GM19193 (cell line): ENCODE measurements around the gene WDFY2.
A peak's percentile ranks its signal among the peaks of the same experiment; 100 is the strongest.

ENCODE experiments used
- POLR2A ChIP-seq: IDR thresholded peaks from 4 replicates; pipeline ENCODE4 v1.6.1; 2011; ENCODE audit not compliant: insufficient read depth, insufficient read length; ENCODE audit errors: extremely low read depth

The WDFY2 gene, protein sequence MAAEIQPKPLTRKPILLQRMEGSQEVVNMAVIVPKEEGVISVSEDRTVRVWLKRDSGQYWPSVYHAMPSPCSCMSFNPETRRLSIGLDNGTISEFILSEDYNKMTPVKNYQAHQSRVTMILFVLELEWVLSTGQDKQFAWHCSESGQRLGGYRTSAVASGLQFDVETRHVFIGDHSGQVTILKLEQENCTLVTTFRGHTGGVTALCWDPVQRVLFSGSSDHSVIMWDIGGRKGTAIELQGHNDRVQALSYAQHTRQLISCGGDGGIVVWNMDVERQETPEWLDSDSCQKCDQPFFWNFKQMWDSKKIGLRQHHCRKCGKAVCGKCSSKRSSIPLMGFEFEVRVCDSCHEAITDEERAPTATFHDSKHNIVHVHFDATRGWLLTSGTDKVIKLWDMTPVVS

DNA sequence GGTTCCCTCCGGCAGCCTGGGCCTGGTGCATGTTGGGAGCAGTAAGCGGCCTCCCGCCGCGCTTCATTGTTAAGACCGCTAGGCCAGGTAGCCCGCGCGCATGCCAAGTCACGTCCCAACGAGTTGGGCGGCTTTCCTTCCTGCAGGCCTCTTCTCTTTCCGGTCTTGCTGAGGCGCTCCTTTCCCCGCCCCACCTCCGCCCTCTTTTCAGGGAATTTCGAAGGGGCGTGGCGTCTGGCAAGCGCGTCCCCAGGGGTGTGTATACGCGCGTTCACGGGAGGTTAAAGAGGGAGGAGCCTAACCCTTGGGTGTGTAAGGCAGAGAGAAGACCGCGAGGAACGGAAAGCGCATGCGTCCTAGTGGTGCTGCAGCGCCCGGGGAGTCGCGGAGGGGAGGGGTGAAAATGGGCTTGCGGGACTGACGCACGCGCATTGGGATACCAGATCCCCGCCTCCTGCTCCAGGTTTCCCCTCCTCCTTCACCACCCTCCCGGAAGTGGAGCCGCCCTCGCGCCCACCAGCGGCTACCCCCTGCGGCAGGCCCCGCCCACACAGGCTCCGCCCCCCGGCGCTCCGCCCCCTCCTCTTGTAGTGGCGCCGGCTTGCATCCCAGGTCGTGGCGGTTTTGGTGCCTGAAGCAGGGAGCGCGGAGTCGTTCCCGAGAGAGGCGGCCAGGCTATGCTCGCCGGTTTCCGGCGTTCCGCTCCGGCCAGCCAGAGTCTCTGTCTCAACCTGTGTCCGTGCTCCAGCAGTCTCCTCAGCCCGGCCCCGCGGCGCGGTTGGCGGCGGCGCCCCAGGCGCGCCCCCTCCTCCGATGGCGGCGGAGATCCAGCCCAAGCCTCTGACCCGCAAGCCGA is at the start of gene WDFY2:
TSS of gene WDFY2 (plus strand) at position 588 of the 856 bp plus-strand sequence. CDS start at position 814, 226 bp downstream.
- peak; percentile 62 for TF ChIP-seq POLR2A

DNA sequence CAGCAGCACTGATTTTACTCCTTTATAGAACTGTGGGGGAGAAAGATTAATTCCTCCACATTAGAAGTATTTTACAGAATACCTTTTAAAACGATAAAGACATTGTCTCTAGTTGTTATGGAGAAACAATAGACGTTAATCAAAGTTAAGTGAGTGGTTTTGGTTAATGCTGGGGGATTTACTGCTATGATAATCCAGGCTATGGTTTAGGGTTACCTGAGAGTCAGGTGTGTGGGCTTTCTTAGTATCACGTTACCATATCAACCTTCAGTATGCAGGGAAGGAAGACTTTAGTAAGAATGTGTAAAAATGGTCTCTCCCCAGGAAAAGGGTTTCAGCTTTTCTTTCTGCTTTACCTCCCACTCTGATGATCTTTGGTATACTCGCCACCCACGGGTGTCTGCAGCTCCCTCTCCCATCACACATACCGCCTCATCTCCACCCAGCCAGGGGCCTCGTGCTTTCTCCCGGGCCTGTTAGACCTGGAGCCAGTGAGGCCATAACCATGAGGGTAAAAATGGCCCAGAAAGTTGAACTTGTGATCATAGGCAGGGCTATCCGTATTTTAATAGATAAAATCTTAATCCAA is 45.6 kb upstream of the WDFY2 start:
- no peak for TF ChIP-seq POLR2A

DNA sequence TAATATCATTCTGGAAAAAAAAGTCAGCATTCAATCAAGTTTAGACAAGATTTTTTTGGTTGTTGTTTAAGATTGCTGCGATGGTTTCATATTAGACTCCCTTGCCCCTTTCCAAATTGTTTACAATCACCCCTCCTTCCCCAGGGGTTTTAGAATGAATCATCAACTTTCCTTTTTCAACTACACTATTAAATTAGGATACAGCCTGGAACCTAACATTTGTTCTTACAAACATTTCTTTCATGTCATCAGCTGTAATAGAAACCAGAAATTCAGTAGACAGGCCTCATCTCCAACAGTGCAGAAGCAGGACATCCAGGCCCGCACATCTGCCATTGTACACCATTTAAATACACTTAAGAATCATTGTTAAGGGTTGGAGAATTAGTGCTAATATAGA is 44.4 kb upstream of the WDFY2 start:
- TF ChIP-seq POLR2A: no peak

DNA sequence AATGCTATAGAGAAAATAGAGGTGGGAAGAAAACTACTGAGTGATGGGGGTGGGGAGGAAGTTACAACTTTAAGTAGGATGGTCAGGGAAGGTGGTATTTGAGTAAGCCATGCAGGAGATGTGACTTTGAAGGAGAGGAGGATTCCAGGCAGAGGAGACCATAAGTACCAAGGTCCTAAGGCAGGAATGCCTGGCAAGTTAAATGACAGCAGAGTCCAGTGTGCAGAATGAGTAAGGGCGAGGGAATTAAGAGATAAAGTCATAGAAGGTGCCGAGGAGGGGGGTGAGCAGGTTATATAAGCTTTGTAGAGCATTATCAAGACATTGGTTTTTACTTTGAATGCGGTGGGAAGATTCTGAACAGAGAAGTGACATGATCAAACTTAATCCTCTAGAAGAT is 43.2 kb upstream of the WDFY2 start:
- TF ChIP-seq POLR2A: no peak

DNA sequence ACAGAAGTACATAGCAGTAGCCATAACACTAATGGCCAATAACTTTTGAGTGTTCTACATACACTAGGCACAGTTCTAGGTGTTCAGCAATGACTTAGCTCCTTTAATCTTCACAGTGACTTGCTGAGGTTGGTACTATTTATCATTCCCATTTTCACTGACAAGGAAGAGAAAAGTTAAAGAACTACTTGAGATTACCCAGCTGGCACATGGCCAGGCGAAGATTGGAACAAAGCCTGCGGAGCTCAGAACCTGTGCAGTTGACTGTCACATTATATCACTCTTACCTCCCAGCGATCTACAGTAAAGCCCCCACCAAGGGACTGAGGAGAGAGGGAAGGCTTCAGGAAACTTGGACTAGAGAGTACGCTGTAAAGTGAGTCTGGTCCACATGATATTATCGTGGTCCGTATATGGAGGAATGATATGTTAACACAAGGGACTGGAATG is 42.4 kb upstream of the WDFY2 start:
- TF ChIP-seq POLR2A: no peak

DNA sequence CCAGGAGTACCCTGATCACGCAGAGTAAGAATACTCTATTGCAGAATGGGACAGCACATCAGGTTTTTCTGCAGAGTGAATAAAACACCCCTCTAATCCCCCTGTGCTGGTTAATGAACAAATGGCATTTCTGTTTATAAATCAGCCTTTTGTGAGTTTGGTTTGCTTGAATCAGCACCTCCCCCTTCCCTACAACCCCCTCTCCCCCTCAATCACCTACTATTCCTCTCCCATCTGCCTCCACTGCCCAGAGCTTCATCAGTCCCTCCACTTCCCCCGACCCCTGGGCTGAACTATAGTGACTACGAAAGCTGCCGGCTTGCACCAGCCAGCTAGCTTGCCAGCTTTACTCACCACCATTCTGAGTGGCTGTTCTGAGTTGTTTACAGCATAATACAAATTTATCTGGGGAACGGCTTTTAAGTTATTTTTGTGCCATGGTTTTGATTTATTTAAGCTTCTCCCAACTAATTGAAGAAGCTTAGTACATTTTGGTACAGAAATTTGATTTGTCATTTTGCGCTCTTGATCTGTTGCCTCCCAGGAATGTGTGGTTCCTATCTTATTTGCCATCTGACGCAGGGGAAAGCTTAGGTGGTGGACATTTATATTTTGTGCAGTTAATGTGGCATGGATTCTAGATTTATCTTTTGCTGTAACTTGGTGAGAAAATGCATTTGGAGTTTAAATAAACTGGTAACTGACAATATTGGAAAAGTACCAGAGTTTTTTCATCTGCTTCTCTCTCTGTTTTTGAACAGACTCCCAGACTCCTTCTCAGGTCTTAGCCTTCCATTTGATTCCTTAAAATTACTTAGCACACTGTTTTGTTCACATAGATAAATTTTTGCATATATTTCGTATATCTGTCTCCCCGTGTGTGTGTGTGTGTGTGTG is 41.7 kb upstream of the WDFY2 start:
- no peak for TF ChIP-seq POLR2A

DNA sequence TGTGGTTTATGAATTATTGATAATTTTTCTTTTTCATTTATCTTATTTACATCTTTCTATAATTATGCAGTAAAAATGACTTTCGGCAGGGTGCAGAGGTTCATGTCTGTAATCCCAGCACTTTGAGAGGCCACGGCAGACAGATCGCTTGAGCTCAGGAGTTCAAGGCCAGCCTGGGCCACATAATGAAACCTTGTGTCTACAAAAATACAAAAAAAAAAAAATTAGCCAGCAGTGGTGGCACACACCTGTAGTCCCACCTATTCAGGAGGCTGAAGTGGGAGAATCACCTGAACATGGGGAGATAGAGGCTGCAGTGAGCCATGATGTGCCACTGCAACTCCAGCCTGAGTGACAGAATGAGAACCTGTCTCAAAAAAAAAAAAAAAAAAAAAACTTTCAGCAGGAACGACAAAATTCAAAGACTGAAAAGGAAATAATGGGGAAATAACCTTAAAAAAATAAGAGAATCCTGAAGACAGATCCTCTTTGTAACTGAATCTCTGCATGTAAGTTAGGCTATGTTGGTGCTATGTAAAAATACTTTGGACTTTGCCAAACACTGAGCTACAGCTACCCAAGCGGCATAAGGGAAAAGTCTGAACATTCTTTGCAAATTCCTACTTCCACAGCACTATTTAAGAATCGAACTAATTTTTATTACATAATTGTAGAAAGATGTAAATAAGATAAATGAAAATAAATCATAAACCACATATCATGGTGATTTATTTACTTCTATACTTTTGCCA is 36.7 kb upstream of the WDFY2 start:
- TF ChIP-seq POLR2A: no peak

DNA sequence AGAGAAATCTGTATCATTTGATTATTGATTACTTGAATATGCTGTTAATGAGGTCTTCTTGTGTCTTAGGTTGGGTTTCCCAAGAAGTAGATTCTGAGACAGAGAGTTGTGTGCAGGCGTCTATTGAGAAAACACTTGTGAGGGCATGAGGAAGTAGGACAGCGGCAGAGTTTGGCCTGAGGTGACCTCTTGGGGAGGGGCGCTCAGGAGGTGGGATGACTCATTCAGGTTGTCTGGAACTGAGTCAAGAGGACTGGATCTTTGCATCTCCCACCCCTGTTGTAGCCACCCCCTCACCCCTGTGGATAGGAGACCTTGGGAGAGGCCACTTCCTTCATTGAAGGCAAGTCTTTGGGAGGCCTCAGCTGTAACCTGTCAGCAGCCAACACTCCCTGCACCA is 35.2 kb upstream of the WDFY2 start:
- no peak for TF ChIP-seq POLR2A

DNA sequence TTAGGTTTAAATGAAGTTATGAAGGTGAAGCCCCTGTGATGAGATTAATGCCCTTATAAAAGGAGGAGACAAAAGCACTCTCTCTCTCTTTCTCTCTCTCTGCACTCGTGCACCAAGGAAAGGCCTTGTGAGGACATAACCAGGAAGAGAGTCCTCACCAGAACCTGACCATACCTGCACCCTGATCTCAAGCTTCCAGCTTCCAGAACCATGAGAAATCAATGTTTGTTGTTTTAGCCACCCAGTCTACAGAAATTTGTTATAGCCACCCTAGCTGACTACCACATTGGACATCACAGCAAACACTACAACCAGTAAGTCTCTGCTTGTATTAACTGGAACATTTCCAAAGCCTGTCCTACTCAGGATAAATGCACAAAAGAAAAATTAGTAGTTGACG is 34.7 kb upstream of the WDFY2 start:
- TF ChIP-seq POLR2A: no peak

DNA sequence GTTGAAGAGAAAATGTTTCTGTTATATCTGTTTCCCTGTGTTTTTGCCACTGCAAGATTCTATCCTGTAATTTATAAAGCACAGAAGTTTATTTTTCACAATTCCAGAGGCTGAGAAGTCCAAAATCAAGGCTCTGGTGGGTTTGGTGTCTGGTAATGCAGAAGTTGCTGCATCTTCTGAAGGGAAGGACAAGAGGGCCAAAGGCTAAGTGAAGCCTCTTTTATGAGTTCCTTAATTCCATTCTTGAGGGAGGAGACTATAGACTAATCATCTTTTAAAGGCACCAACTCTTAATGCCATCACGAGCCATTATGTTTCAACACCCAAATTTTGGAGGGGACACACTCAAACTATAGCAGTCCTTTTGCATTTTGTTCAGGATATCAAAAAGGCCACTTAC is 34.1 kb upstream of the WDFY2 start:
- no peak for TF ChIP-seq POLR2A

DNA sequence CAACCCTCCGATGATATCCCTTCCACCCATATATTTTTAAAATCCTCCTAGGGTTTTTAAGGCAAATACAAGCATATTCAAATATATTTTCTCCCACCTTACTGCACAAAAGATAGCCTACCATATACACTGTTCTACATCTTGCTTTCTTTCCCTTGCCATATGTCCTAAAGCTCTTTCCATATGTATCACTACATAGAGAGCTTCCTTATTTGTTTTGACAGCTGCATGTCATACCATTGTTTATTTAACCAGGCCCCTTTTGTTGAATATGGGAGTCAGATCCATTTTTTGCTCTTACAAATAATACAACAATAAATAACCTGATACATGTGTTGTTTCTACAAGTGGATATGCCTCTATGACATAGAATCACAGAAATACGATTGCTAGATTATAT is 32.8 kb upstream of the WDFY2 start:
- TF ChIP-seq POLR2A: no peak

DNA sequence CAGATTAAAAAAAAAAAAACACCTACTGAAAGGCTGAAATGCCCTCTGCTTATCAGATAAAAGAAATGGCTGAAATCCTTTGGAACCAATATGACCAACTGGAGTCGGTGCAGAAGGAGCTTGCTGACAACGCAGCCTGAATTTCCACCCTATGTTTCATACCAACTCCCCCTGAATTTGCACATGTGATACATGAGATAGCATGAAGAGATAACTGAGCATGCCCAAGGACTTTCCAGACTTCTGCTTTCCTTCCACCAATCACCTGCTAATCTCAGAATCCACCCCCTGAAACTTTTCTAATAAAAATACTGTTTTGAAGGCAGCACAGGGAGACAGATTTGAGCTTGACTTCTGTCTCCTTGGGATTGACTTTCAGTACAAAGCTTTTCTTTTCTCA is 32.2 kb upstream of the WDFY2 start:
- TF ChIP-seq POLR2A: no peak

DNA sequence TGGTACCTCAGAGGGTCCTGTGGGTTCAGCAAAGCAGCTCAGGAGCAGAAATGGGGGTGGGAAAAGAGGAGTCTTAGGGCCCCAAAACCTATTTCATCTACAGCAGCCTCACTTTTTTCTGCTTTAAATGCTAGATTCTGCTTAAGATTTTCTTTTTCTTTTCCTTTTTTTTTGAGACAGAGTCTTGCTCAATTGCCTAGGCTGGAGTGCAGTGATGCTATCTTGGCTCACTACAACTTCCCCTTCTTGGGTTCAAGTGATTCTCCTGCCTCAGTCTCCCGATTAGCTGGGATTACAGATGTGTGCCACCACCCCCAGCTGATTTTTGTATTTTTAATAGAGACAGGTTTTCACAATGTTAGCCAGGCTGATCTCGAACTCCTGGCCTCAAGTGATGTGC is 30.7 kb upstream of the WDFY2 start:
- no peak for TF ChIP-seq POLR2A

DNA sequence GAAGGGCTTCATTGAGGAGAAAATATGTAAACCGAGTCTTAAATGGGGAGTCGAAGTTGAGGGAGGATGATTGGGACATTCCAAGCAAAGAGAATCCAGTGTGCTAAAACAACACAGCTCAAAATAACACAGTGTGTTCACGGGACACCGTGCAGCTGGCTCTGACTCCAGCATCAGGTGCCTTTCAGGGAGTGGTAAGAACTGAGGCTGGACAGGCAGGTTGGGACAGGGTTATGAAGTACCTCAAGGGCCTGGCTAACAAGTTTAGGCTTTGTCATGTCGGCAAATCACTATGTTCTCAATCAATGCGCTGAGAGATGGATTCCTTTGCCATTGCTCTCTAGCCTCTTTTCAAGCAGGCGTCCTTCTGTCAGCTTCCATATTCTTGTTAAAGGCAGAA is 27.5 kb upstream of the WDFY2 start:
- TF ChIP-seq POLR2A: no peak
